ENCODE data around the gene FURIN.
A peak's percentile ranks its signal among the peaks of the same experiment; 100 is the strongest.
"Not testable (repeated sequence)": the region's sequence is repeated elsewhere in the genome, so short reads cannot be mapped to it uniquely, and the experiment has no call there.

The FURIN gene

GRCh38 chr15:90901175-90902039, 33.0 kb downstream of the FURIN start:
- DNase-seq (ENCODE audit: low read depth in 1 of 2, low spot score in 1 of 2), result no peak

GRCh38 chr15:90902040-90902839, 33.9 kb downstream of the FURIN start:
- peak; percentile 56 to 57 for DNase-seq (ENCODE audit: low read depth in 1 of 2, low spot score in 1 of 2)

- DNase-seq (ENCODE audit: low read depth in 1 of 2, low spot score in 1 of 2), result peak; percentile 64 to 71
Measured at GRCh38 chr15:90902840-90903732, 34.7 kb downstream of the FURIN start, which contains the start of gene MAN2A2. Gene MAN2A2 (plus strand): TSS chr15:90903302. CDS start chr15:90904208, 906 bp downstream.

GRCh38 chr15:90903733-90904536, 35.5 kb downstream of the FURIN start:
- no peak for DNase-seq (ENCODE audit: low read depth in 1 of 2, low spot score in 1 of 2)

GRCh38 chr15:90904746-90905145, 36.4 kb downstream of the FURIN start:
- DNase-seq (ENCODE audit: low read depth in 1 of 2, low spot score in 1 of 2), result no peak

- DNase-seq (ENCODE audit: low read depth in 1 of 2, low spot score in 1 of 2), result no peak
Measured at GRCh38 chr15:90905306-90906180, 37.2 kb downstream of the FURIN start.

GRCh38 chr15:90906181-90906849, 37.9 kb downstream of the FURIN start:
- no peak for DNase-seq (ENCODE audit: low read depth in 1 of 2, low spot score in 1 of 2)

- DNase-seq (ENCODE audit: low read depth in 1 of 2, low spot score in 1 of 2), result no peak
Measured at GRCh38 chr15:90907051-90907660, 38.8 kb downstream of the FURIN start.

- no peak for DNase-seq (ENCODE audit: low read depth in 1 of 2, low spot score in 1 of 2)
Measured at GRCh38 chr15:90907838-90908507, 39.6 kb downstream of the FURIN start.

GRCh38 chr15:90909449-90909848, 41.1 kb downstream of the FURIN start:
- not testable (repeated sequence) for DNase-seq (ENCODE audit: low read depth in 1 of 2, low spot score in 1 of 2)

GRCh38 chr15:90909976-90910375, 41.6 kb downstream of the FURIN start:
- DNase-seq (ENCODE audit: low read depth in 1 of 2, low spot score in 1 of 2), result no peak

- no peak for DNase-seq (ENCODE audit: low read depth in 1 of 2, low spot score in 1 of 2)
Measured at GRCh38 chr15:90910441-90911301, 42.3 kb downstream of the FURIN start.

- DNase-seq (ENCODE audit: low read depth in 1 of 2, low spot score in 1 of 2), result no peak
Measured at GRCh38 chr15:90911302-90911623, 42.9 kb downstream of the FURIN start.

GRCh38 chr15:90911906-90912769, 43.8 kb downstream of the FURIN start:
- no peak for DNase-seq (ENCODE audit: low read depth in 1 of 2, low spot score in 1 of 2)

- no peak for DNase-seq (ENCODE audit: low read depth in 1 of 2, low spot score in 1 of 2)
Measured at GRCh38 chr15:90912770-90913075, 44.3 kb downstream of the FURIN start.

GRCh38 chr15:90913398-90913944, 45.1 kb downstream of the FURIN start:
- DNase-seq (ENCODE audit: low read depth in 1 of 2, low spot score in 1 of 2), result no peak
